Measurements from ENCODE around the gene CMC1. TPM values are rescaled to one million over a fixed set of nuclear protein-coding genes. Genes with fewer than 3 reads are reported as not detected.

The CMC1 gene
- total and polyA plus RNA-seq, 9 of the 15 experiments (the other 6 are each of a cell fraction or from before 2014, with no cell fraction given), result 15.9 to 74.6 (median 48.9) TPM

DNA sequence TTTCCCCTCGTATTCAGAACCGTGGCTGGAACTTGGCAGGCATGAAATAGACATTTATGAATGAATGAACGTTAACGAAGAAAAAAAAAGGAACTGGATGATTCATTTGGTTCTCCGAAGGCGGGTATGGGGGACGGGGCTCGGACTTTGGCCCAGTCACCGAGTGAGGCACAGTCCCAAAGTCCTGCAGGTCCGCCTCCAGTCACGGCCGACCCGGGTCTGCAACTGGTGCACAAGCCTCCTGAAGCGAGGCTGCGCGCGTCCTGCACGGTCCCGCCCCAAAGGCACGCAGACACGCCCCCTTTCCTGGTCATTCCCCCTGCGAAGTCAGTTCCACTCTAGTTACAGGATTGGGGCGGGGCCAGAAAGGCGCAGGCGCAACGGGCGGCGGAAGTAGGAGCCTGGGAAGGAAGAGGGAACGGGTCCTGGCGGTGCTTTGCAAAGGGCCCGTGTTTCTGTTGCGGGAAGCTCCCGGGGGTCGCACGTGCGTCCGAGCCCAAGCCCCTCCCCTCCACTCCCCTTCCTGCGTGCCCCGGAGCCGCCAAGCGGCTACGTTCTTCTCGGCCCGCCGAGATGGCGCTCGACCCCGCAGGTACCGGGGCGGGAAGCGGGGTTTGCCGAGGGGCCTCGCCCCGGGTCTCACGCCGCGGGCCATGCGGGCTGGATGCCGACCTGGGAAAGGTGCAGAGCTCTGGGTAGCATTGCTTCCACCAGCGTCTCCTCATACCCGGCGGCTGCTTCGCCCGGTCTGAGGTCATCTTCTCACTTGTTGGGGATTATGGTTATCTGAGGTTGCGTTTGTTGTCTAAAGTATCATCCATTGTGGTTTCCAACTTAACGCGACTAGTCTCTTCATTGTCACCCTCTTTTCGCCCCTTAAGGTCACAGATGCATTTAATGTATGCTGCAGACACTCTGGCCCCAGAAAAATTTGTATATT lies at the start of gene CMC1 (continued):
- TF ChIP-seq, protein P1, sequence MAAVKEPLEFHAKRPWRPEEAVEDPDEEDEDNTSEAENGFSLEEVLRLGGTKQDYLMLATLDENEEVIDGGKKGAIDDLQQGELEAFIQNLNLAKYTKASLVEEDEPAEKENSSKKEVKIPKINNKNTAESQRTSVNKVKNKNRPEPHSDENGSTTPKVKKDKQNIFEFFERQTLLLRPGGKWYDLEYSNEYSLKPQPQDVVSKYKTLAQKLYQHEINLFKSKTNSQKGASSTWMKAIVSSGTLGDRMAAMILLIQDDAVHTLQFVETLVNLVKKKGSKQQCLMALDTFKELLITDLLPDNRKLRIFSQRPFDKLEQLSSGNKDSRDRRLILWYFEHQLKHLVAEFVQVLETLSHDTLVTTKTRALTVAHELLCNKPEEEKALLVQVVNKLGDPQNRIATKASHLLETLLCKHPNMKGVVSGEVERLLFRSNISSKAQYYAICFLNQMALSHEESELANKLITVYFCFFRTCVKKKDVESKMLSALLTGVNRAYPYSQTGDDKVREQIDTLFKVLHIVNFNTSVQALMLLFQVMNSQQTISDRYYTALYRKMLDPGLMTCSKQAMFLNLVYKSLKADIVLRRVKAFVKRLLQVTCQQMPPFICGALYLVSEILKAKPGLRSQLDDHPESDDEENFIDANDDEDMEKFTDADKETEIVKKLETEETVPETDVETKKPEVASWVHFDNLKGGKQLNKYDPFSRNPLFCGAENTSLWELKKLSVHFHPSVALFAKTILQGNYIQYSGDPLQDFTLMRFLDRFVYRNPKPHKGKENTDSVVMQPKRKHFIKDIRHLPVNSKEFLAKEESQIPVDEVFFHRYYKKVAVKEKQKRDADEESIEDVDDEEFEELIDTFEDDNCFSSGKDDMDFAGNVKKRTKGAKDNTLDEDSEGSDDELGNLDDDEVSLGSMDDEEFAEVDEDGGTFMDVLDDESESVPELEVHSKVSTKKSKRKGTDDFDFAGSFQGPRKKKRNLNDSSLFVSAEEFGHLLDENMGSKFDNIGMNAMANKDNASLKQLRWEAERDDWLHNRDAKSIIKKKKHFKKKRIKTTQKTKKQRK (IDR thresholded peaks at IDR 0.05; ENCODE audit: borderline replicate concordance, low read depth, low read length), result no peak
- TF ChIP-seq MEIS2 (IDR thresholded peaks at IDR 0.05; ENCODE audit: partially characterized antibody) (peak; percentile 74), ZNF263 (CRISPR knock-in tag; IDR thresholded peaks at IDR 0.05; ENCODE audit: borderline replicate concordance) (0 out of 2 replicates have a peak, but pooled peaks have one; percentile 29), HIVEP1 (CRISPR knock-in tag; IDR thresholded peaks at IDR 0.05) (0 out of 2 replicates have a peak, but pooled peaks have one; percentile 38), NR3C1 (CRISPR knock-in tag; IDR thresholded peaks at IDR 0.05) (peak; percentile 80; the same call in 1 of the 2 replicates), AFF4 (CRISPR knock-in tag; IDR thresholded peaks at IDR 0.05) (no peak; the same call in 1 of the 2 replicates), SIN3B (IDR thresholded peaks at IDR 0.05; ENCODE audit: low read depth) (0 out of 2 replicates have a peak, but pooled peaks have one; percentile 33)
- TF ChIP-seq, protein P2, sequence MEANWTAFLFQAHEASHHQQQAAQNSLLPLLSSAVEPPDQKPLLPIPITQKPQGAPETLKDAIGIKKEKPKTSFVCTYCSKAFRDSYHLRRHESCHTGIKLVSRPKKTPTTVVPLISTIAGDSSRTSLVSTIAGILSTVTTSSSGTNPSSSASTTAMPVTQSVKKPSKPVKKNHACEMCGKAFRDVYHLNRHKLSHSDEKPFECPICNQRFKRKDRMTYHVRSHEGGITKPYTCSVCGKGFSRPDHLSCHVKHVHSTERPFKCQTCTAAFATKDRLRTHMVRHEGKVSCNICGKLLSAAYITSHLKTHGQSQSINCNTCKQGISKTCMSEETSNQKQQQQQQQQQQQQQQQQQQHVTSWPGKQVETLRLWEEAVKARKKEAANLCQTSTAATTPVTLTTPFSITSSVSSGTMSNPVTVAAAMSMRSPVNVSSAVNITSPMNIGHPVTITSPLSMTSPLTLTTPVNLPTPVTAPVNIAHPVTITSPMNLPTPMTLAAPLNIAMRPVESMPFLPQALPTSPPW (CRISPR knock-in tag; IDR thresholded peaks at IDR 0.05), result peak; percentile 50
